ENCODE data around the gene TCTN3. TPM values are rescaled to one million over a fixed set of nuclear protein-coding genes. Genes with fewer than 3 reads are reported as not detected.
A peak's percentile ranks its signal among the peaks of the same experiment; 100 is the strongest.

TCTN3 gene
- total RNA-seq, 1 donor: 34.4 TPM

GRCh38 chr10:95655571-95656290, 38.0 kb downstream of the TCTN3 start:
- peaks cover 57% of the 10 kb centered on the region for H3K79me2 ChIP-seq (ENCODE audit: insufficient read depth, low read length)

DNA sequence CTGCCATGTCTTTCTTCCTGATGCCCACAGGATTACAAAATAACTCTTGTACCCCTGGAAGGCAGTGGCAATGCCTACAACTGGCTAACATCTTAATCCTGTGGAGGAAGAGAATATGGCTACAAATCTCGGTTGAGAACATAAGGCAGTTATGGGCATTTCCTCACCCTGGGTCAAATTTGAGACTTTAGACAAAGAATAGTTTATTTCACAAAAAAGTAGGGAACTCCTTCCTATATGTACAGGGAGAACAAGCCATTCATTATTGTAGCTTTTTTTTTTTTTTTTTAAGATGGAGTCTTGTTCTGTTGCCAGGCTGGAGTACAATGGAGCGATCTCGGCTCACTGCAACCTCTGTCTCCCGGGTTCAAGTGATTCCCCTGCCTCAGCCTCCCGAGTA, 39.8 kb downstream of the TCTN3 start:
- Histone ChIP-seq H3K4me2 (ENCODE audit: insufficient read depth, low read length) (no peak overlapping the region), H2AFZ (ENCODE audit: low read length) (no peak overlapping the region), H3K27me3 (ENCODE audit: insufficient read depth, low read length) (no peaks in the 10 kb centered on the region), H3K9me3 (ENCODE audit: low read depth, low read length) (no peaks in the 10 kb centered on the region), H3K27ac (ENCODE audit: low read depth, low read length) (no peak overlapping the region), H3K4me3 (ENCODE audit: insufficient read depth, low read length) (no peak overlapping the region), H3K36me3 (ENCODE audit: insufficient read depth, low read length) (peaks cover 31% of the 10 kb centered on the region), H3K79me2 (ENCODE audit: insufficient read depth, low read length) (peaks cover 71% of the 10 kb centered on the region), H3K4me1 (ENCODE audit: insufficient read depth, low read length) (peaks cover 9% of the 10 kb centered on the region), H4K20me1 (ENCODE audit: insufficient read depth, low read length) (peaks cover 19% of the 10 kb centered on the region)
- no peak for DNase-seq (ENCODE audit: insufficient read length, low spot score, missing footprints)
- TF ChIP-seq, protein P1, sequence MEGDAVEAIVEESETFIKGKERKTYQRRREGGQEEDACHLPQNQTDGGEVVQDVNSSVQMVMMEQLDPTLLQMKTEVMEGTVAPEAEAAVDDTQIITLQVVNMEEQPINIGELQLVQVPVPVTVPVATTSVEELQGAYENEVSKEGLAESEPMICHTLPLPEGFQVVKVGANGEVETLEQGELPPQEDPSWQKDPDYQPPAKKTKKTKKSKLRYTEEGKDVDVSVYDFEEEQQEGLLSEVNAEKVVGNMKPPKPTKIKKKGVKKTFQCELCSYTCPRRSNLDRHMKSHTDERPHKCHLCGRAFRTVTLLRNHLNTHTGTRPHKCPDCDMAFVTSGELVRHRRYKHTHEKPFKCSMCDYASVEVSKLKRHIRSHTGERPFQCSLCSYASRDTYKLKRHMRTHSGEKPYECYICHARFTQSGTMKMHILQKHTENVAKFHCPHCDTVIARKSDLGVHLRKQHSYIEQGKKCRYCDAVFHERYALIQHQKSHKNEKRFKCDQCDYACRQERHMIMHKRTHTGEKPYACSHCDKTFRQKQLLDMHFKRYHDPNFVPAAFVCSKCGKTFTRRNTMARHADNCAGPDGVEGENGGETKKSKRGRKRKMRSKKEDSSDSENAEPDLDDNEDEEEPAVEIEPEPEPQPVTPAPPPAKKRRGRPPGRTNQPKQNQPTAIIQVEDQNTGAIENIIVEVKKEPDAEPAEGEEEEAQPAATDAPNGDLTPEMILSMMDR (IDR thresholded peaks at IDR 0.05; ENCODE audit: extremely low read depth, low read depth, low read length): no peak

More at GRCh38 chr10:95655571-95656290, 38.0 kb downstream of the TCTN3 start:
- Histone ChIP-seq H2AFZ (ENCODE audit: low read length) (peak overlapping the region; percentile 84), H3K27me3 (ENCODE audit: insufficient read depth, low read length) (no peaks in the 10 kb centered on the region), H3K4me3 (ENCODE audit: insufficient read depth, low read length) (peak overlapping the region; percentile 74), H3K4me1 (ENCODE audit: insufficient read depth, low read length) (peaks cover 16% of the 10 kb centered on the region), H4K20me1 (ENCODE audit: insufficient read depth, low read length) (peaks cover 12% of the 10 kb centered on the region), H3K9me3 (ENCODE audit: low read depth, low read length) (no peaks in the 10 kb centered on the region), H3K27ac (ENCODE audit: low read depth, low read length) (peak overlapping the region; percentile 86), H3K4me2 (ENCODE audit: insufficient read depth, low read length) (peak overlapping the region; percentile 93), H3K36me3 (ENCODE audit: insufficient read depth, low read length) (peaks cover 23% of the 10 kb centered on the region)
- DNase-seq (ENCODE audit: insufficient read length, low spot score, missing footprints): peak; percentile 80
- TF ChIP-seq, protein P1 (IDR thresholded peaks at IDR 0.05; ENCODE audit: extremely low read depth, low read depth, low read length): no peak

- no peak overlapping the region for H3K27ac ChIP-seq (ENCODE audit: low read depth, low read length)
- no peak overlapping the region for H2AFZ ChIP-seq (ENCODE audit: low read length)
- no peak overlapping the region for H3K4me3 ChIP-seq (ENCODE audit: insufficient read depth, low read length)
- DNase-seq (ENCODE audit: insufficient read length, low spot score, missing footprints): no peak
- H3K4me1 ChIP-seq (ENCODE audit: insufficient read depth, low read length): peaks cover 6% of the 10 kb centered on the region
- no peaks in the 10 kb centered on the region for H3K9me3 ChIP-seq (ENCODE audit: low read depth, low read length)
- peaks cover 91% of the 10 kb centered on the region for H3K79me2 ChIP-seq (ENCODE audit: insufficient read depth, low read length)
- peaks cover 40% of the 10 kb centered on the region for H4K20me1 ChIP-seq (ENCODE audit: insufficient read depth, low read length)
- TF ChIP-seq, protein P1 (IDR thresholded peaks at IDR 0.05; ENCODE audit: extremely low read depth, low read depth, low read length): no peak
- H3K27me3 ChIP-seq (ENCODE audit: insufficient read depth, low read length): no peaks in the 10 kb centered on the region
- no peak overlapping the region for H3K4me2 ChIP-seq (ENCODE audit: insufficient read depth, low read length)
- H3K36me3 ChIP-seq (ENCODE audit: insufficient read depth, low read length): peaks cover 55% of the 10 kb centered on the region
Measured at GRCh38 chr10:95651346-95652060, 42.2 kb downstream of the TCTN3 start.

DNA sequence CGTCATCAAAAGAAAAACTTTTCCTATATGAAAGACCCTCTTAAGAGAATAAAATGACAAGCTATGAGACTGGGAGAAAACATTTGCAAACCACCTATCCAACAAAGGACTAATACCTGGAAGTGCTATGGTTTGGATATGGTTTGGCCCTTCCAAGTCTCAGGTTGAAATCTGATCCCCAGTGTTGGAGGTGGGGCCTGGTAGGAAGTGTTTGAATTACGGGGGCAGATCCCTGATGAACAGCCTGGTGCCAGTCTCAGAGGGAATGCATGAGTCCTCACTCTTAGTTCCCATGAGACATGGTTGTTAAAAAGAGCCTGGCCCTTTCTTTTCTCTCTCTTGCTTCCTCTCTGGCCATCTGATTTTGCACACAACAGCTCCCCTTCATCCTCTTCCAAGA, 43.5 kb downstream of the TCTN3 start:
- no peak overlapping the region for H2AFZ ChIP-seq (ENCODE audit: low read length)
- TF ChIP-seq, protein P1 (IDR thresholded peaks at IDR 0.05; ENCODE audit: extremely low read depth, low read depth, low read length): no peak
- peaks cover 68% of the 10 kb centered on the region for H3K36me3 ChIP-seq (ENCODE audit: insufficient read depth, low read length)
- H3K27me3 ChIP-seq (ENCODE audit: insufficient read depth, low read length): no peaks in the 10 kb centered on the region
- H3K9me3 ChIP-seq (ENCODE audit: low read depth, low read length): no peaks in the 10 kb centered on the region
- no peak overlapping the region for H3K27ac ChIP-seq (ENCODE audit: low read depth, low read length)
- H3K4me2 ChIP-seq (ENCODE audit: insufficient read depth, low read length): peak overlapping the region; percentile 5
- H4K20me1 ChIP-seq (ENCODE audit: insufficient read depth, low read length): peaks cover 38% of the 10 kb centered on the region
- H3K79me2 ChIP-seq (ENCODE audit: insufficient read depth, low read length): peaks cover 90% of the 10 kb centered on the region
- DNase-seq (ENCODE audit: insufficient read length, low spot score, missing footprints): no peak
- peaks cover 1% of the 10 kb centered on the region for H3K4me1 ChIP-seq (ENCODE audit: insufficient read depth, low read length)
- H3K4me3 ChIP-seq (ENCODE audit: insufficient read depth, low read length): no peak overlapping the region
